NOMO-1 treated with DMSO at 0.1 percent for 48 hours (cell line): ENCODE data around the gene DEPDC7.
A peak's percentile ranks its signal among the peaks of the same experiment; 100 is the strongest.
"Not testable (repeated sequence)": the region's sequence is repeated elsewhere in the genome, so short reads cannot be mapped to it uniquely, and the experiment has no call there.

Source experiments
- DNase-seq: peaks from one replicate; lab custom pipeline; 2025; ENCODE audit not compliant: unreplicated experiment; lab: John Stamatoyannopoulos, UW

DEPDC7 gene

GRCh38 chr11:33021937-33022336 lies 6.3 kb downstream of the DEPDC7 start:
- no peak for DNase-seq

DNA sequence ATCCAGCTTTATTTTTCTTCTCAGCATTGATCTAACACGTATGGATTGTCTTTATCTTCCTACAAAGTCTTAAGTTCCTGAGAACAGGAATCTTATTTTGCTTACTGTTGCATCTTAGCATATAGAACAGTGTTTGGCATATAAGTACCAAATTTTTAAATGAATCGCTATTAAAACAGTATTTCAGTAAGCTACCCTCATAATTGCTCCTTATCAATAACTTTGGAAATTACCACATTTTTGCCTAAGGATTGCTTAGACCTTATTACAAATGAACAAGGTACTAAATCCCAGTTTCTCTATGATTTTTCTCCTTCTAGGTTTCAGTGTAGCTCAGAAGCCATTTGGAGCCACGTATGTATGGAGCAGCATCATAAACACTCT lies 9.7 kb downstream of the DEPDC7 start:
- DNase-seq = no peak

GRCh38 chr11:33027233-33027632 lies 11.6 kb downstream of the DEPDC7 start:
- DNase-seq = no peak

DNA sequence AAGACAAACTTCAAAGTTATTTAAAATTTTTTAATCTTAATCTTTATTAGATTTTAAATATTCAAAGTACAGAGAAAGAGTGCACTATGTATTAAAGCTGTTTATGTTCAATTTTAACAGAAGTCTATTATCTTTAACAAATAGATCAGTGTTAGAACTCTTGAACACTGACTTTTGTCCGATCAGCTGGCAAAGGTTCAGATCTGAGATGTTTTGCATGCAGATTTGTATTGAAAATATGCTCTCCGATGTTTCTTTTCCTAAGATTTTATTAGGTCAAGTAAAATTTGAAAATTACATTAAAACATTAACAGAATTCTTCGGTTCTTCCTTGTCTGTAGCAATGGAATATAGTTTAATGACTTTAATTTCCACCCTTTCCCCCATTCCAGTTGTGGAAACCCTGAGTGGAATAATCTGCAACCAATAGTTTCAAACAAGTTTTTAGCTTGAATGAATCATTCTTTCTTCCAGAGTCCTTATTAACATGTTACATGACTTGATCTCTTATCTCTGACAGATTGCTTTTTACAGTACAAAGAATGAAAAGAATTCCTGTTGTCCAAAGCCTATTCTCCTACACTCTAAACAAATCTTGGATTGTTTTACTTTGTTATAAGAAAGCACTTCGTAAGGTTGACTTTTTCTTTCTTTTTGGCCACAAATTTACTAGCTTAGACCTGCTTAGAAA lies 12.3 kb downstream of the DEPDC7 start:
- DNase-seq = no peak

- DNase-seq = no peak
Measured at GRCh38 chr11:33028537-33028914, 12.8 kb downstream of the DEPDC7 start.

DNA sequence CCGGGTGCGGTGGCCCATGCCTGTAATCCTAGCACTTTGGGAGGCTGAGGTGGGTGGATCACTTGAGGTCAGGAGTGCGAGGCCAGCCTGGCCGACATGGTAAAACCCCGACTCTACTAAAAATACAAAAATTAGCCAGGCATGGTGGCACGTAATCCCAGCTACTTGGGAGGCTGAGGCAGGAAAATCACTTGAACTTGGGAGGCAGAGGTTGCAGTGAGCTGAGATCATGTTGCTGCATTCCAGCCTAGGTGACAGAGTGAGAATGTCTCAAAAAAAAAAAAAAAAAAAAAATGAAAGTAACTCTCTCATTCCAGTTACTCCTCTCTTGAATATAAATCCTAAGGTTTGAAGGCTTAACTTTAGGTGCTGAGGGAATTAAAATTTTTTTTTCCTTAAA lies 13.5 kb downstream of the DEPDC7 start:
- DNase-seq = not testable (repeated sequence)

DNA sequence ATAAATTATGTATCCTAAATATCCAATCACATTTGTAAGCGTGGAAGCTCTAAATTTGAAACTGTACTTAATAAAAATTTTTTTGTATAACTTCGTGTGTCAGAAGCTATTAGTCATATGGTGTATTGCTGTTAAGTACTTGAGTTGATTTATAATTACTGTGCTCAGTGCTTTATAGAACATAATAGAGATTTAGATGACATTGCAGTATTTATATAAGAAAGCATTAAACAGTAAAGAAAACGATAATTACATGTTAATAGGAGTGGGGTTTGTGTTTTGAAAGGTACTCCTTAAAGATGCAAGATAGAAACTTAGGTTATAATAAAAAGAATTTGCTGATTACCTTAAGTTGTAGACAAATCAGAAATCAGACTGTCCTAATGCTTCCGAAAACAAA lies 17.8 kb downstream of the DEPDC7 start:
- no peak for DNase-seq

GRCh38 chr11:33035011-33035410 lies 19.3 kb downstream of the DEPDC7 start:
- DNase-seq = no peak

- DNase-seq = peak; percentile 74
Measured at GRCh38 chr11:33039274-33040032, 23.8 kb downstream of the DEPDC7 start, which contains the start of gene TCP11L1. Gene TCP11L1, plus strand, starts transcription at chr11:33039572. Its CDS starts 4,202 bp downstream, at chr11:33043774.

GRCh38 chr11:33040033-33040861 lies 24.6 kb downstream of the DEPDC7 start:
- DNase-seq = peak; percentile 35

DNA sequence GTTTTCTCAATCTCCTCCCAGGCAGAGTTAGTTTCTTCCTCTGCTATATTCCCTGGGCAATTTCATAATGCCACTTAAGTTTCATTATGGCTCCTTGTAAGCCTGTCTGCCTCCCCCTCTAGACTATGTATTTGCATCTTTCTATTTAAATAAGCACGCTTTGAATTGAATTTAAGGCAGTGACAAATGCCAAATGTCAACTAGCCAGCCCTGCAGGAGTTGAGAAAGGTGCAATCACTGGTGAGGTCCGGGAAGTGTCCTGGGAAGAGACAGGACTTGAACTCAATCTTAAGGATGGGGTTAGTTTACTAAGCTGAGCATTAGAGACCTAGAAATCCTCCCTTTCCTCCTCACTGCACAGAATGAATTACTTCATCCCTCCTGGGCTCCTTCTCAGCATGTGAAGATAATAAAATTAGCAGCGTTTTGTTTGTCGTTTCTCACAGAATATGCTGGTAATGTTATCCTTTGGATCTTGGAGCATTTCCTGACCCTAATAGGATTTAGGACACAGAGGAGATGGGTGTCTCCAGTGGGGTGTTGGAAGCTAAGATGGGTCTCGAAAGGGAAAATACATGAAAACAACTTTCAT lies 25.3 kb downstream of the DEPDC7 start:
- DNase-seq = no peak

DNA sequence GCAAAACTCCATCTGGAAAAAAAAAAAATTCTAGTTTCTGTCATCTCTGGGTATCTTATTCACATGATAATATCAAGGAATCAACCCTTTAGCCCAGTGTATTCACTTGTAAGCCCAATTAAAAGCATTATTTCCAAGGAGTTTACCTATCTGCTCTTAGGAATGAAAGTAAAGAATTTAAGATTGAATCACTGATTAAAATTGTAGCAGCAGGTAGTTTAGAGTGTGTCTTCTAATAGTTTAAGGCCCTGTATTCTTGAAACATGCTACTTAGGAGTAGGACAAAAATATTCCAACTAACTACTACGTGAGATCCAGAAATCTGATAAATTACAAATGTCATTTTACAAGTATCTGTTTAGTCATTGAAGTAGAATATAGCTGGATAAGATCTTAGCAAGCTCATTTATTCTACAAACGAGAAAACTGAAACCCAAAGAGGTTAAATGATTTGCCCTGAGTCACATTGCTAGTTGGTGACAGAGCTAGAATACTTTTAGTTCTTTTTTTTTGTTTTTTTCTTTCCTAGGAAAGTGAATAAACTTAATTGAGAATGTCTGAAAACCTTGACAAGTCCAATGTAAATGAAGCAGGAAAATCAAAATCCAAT lies 27.6 kb downstream of the DEPDC7 start:
- DNase-seq = no peak

GRCh38 chr11:33044285-33044756 lies 28.6 kb downstream of the DEPDC7 start:
- no peak for DNase-seq

DNA sequence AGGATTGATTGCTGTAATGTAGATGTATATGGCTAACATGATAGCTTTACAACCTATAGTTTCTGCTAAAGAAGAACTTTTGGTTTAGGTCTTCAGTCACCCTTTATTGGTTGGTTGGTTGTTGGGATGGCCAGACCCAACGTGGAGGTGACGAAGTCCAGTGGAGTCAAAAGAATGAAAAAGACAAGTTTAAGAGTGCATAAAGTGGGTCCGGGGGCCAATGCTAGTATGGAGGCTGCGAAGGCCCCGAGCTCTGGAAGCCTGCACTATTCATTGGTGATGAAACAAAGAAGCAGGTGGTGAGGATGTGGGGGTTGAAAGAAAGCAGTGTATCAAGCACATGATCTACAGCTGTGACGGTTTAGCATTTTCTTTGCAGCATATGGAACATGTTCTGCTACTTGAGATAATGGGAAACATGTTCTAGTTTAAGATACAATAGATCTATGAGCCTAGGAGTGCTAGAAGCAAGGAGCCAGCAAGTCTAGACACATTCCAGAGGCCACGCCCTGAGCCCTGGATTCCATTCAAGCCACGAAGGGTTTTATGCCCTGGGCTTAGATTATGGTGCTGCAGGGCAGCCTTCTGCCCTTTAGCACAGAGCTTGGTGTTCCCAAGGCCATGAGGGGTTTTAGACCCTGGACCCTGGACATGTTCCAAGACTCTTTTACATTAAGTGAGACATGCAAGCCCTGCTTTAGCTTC lies 30.0 kb downstream of the DEPDC7 start:
- no peak for DNase-seq

GRCh38 chr11:33048701-33049100 lies 33.0 kb downstream of the DEPDC7 start:
- DNase-seq = peak; percentile 55

- not testable (repeated sequence) for DNase-seq
Measured at GRCh38 chr11:33049565-33050408, 34.1 kb downstream of the DEPDC7 start.

DNA sequence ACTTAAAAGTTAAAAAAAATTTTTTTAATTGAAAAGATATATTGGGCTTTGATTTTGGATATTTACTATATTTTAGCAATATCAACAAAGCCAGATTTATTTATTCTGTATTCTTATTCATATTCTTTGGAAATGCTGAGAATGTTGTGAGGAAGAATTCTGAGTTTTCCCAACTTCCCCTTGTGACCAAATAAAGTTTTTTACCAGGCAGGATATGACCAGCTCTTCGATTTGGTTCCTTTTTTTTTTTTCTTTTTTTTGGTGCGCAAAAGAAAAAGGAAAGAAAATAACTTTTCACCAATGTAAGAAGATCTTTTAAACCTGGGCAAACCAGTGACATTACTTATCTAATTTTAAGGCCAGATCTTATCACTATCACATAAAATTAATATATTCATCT lies 36.6 kb downstream of the DEPDC7 start:
- peak; percentile 43 for DNase-seq

GRCh38 chr11:33055375-33055774 lies 39.7 kb downstream of the DEPDC7 start:
- DNase-seq = no peak

GRCh38 chr11:33057284-33057683 lies 41.6 kb downstream of the DEPDC7 start:
- no peak for DNase-seq
